Prostate gland (tissue), 2 donors: ENCODE data around the gene HTRA2. TPM values are rescaled to one million over a fixed set of nuclear protein-coding genes. Genes with fewer than 3 reads are reported as not detected.

Experiments
- DNase-seq: peaks from one replicate; pipeline ENCODE4 v3.0.0-alpha.2; 2019; ENCODE audit warnings: low spot score
- H3K27ac ChIP-seq, 2 donors: fragments of 200-600 bp; sonication (generic); 2 replicates each; pipeline ENCODE4 v1.5.1; 2017 to 2019
- H3K27me3 ChIP-seq: fragments of 200-600 bp; sonication (generic); replicated peaks from 2 replicates; pipeline ENCODE4 v1.5.1; 2019; ENCODE audit not compliant: insufficient read depth
- H3K36me3 ChIP-seq, 2 donors: fragments of 200-600 bp; sonication (generic); 1 replicate in 1 of 2; 2 replicates in 1 of 2; pipeline versions ENCODE4 v1.5.1 to v1.8.1; 2017 to 2019
- H3K4me1 ChIP-seq: fragments of 200-600 bp; sonication (generic); replicated peaks from 2 replicates; pipeline ENCODE4 v1.5.1; 2019
- H3K4me3 ChIP-seq, 2 donors: fragments of 200-600 bp; sonication (generic); 2 replicates each; pipeline ENCODE4 v1.5.1; 2017 to 2019
- H3K9me3 ChIP-seq: fragments of 200-600 bp; sonication (generic); 2 replicates; pipeline ENCODE4 v1.5.1; 2017
- CTCF ChIP-seq, 4 experiments: fragments of 200-600 bp in 2 of 4; fragments of 450-650 bp in 2 of 4; sonication (generic) in 2 of 4; IDR thresholded peaks; 1 replicate in 3 of 4; 2 replicates in 1 of 4; pipeline ENCODE4 v1.5.1; 2016 to 2019; ENCODE audit warnings: antibody characterized with exemption in 4 of 4, mild to moderate bottlenecking in 2 of 4, moderate library complexity in 2 of 4
- POLR2A ChIP-seq: fragments of 450-650 bp; IDR thresholded peaks from one replicate; pipeline ENCODE4 v1.6.1; 2016; ENCODE audit warnings: antibody characterized with exemption, mild to moderate bottlenecking
- POLR2AphosphoS5 ChIP-seq: sonication (generic); formaldehyde crosslinking; IDR thresholded peaks from one replicate; pipeline ENCODE4 v1.6.1; 2017; ENCODE audit warnings: antibody characterized with exemption
- WGBS: methylation state at CpG from one replicate; pipeline ENCODE4 v1.1.5; 2018; 5-methylcytosine and 5-hydroxymethylcytosine counted together
- intact Hi-C: fragments of 100-400 bp; cut with DNase I; formaldehyde crosslinking; loops from one replicate; pipeline ENCODE4 v1.14.2; 2022
- total RNA-seq, 2 donors: library from RNA; depleted of rRNA; stranded (reverse); fragments of >200 nt; gene quantifications; one replicate each; pipeline ENCODE4 v1.1.0, GENCODE V29; 2016

HTRA2 gene
- total RNA-seq, 2 donors from 2014 or later, result 19.1 to 37.9 TPM

GRCh38 chr2:74527741-74528140 lies 2.0 kb upstream of the HTRA2 start:
- peaks cover 0 to 4% of the 10 kb centered on the region in 2 donors for H3K36me3 ChIP-seq
- TF ChIP-seq CTCF (IDR thresholded peaks at IDR 0.05), result no peak
- TF ChIP-seq POLR2AphosphoS5, result no peak
- TF ChIP-seq POLR2A, result no peak

GRCh38 chr2:74528600-74529356 lies 955 bp upstream of the HTRA2 start:
- Histone ChIP-seq H3K36me3 (peaks cover 0 to 4% of the 10 kb centered on the region in 2 donors), H3K9me3 (no peaks in the 10 kb centered on the region), H3K27me3 (no peaks in the 10 kb centered on the region), H3K4me1 (peaks cover 7% of the 10 kb centered on the region), H3K27ac (peak overlapping the region; percentile 67 to 82), H3K4me3 (peak overlapping the region; percentile 63 to 89)
- TF ChIP-seq POLR2AphosphoS5 (no peak), POLR2A (no peak), CTCF (IDR thresholded peaks at IDR 0.05) (no peak)
- DNase-seq, result no peak
- 28% methylated on average over 17 of the region's 29 CpGs for WGBS
- intact Hi-C loops, result loop anchor here (1.0 to 10.0 kb wide), 2 partner anchors 45 to 56 kb away; partner anchors contain the start of gene TTC31

More at GRCh38 chr2:74527741-74528140, 2.0 kb upstream of the HTRA2 start:
- H3K4me3 ChIP-seq, result no peak overlapping the region
- intact Hi-C loops, result loop anchor here (10.0 kb wide), 1 partner anchor 57 kb away; no protein-coding TSS in a partner anchor
- peaks cover 7% of the 10 kb centered on the region for H3K4me1 ChIP-seq
- H3K9me3 ChIP-seq, result no peaks in the 10 kb centered on the region
- no peak for DNase-seq
- no peaks in the 10 kb centered on the region for H3K27me3 ChIP-seq
- 93% methylated on average over 9 of the region's 9 CpGs for WGBS
- H3K27ac ChIP-seq, result no peak overlapping the region

- TF ChIP-seq CTCF (IDR thresholded peaks at IDR 0.05) (no peak), POLR2A (no peak), POLR2AphosphoS5 (no peak)
- intact Hi-C loops, result no loop called here
- Histone ChIP-seq H3K9me3 (no peaks in the 10 kb centered on the region), H3K27me3 (no peaks in the 10 kb centered on the region), H3K4me1 (peaks cover 7% of the 10 kb centered on the region), H3K4me3 (peak overlapping the region; percentile 63 to 89), H3K36me3 (peaks cover 0 to 4% of the 10 kb centered on the region in 2 donors), H3K27ac (peak overlapping the region; percentile 54 to 77)
- 3% methylated on average over 54 of the region's 54 CpGs for WGBS
- no peak for DNase-seq
Observed at GRCh38 chr2:74530239-74531187, 780 bp downstream of the HTRA2 start.

GRCh38 chr2:74531666-74532065 lies 1.9 kb downstream of the HTRA2 start:
- no peak for DNase-seq
- Histone ChIP-seq H3K4me1 (peaks cover 7% of the 10 kb centered on the region), H3K9me3 (no peaks in the 10 kb centered on the region), H3K36me3 (peaks cover 0 to 3% of the 10 kb centered on the region in 2 donors), H3K4me3 (no peak overlapping the region), H3K27me3 (no peaks in the 10 kb centered on the region), H3K27ac (no peak overlapping the region)
- WGBS, result 90% methylated on average over 7 of the region's 7 CpGs
- TF ChIP-seq CTCF (IDR thresholded peaks at IDR 0.05) (no peak), POLR2AphosphoS5 (no peak), POLR2A (no peak)
- intact Hi-C loops, result no loop called here
